ENCODE data around the gene BASP1.
"Not testable (repeated sequence)": the region's sequence is repeated elsewhere in the genome, so short reads cannot be mapped to it uniquely, and the experiment has no call there.

Gene BASP1

GRCh38 chr5:17257705-17258273, 40.4 kb downstream of the BASP1 start:
- DNase-seq: no peak

GRCh38 chr5:17258431-17258830, 41.0 kb downstream of the BASP1 start:
- peak; percentile 2 for DNase-seq

DNA sequence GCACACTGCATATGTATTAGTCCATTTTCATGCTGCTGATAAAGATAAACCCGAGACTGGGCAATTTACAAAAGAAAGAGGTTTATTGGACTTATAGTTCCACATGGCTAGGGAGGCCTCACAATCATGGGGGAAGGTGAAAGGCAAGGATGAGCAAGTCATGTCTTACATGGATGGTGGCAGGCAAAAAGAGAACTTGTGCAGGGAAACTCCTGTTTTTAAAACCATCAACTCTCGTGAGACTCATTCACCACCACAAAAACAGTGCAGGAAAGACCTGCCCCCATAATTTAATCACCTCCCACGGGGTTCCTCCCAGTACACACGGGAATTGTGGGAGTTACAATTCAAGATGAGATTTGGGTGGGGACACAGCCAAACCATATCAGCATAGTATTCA, 41.6 kb downstream of the BASP1 start:
- DNase-seq: not testable (repeated sequence)

GRCh38 chr5:17259630-17260257, 42.3 kb downstream of the BASP1 start:
- DNase-seq: no peak

DNA sequence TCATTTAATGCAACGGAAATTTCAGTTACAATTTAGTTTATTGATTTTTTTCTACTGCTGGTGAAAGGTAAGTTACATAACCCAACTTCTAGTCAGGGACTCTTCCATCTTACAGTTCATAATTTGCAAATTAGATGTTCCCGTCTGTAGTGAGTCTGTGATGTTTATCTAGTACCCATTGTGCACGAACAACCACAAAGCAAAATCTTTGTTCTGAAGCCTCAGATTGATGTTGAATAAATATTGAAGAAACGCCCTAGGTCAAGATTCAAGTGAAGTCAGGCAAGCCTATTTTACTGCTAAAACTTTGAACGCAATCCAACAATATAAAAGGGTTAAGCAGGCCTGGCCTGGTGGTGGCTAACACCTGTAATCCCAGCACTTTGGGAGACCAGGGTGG, 43.1 kb downstream of the BASP1 start:
- DNase-seq: no peak

DNA sequence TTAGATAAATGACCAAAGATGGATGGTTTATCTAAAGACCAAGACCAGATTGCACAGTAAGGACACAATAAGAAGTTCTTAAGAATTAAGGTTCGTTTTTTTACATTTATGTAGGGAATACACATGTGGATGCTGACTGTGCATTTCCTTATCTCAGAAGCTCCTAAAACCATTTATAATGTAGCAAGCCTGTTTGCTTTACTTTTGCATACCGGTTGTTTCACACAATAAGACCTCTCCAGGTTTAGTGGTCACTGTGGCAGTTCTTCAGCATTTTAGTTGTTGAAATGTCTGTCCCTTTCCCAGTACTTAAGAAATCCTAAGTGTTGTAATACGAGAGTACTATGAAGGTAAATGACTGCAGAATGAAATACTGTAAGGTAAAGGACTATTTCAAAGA, 43.6 kb downstream of the BASP1 start:
- DNase-seq: no peak

GRCh38 chr5:17265041-17265440, 47.6 kb downstream of the BASP1 start:
- no peak for DNase-seq

- DNase-seq: no peak
Observed at GRCh38 chr5:17267106-17267505, 49.7 kb downstream of the BASP1 start.

DNA sequence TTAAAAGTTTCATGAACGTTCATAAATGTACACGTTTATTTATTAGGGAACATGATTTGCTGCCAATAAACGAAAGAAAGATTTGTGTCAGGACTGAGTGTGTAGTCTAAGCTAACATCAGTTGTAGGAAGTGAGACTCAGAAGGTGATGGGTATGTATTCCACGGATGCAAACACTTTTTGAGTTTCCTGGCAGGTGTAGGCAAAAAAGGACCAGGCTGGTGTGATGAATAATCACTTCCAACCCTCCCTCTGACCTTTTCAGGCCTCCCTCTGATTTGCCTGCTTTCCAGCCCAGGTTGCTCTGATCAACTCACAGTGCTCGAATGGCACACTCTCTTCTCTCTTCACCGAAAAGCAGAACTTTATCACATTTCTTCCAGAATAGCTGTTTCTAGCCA, 51.8 kb downstream of the BASP1 start:
- DNase-seq: no peak

DNA sequence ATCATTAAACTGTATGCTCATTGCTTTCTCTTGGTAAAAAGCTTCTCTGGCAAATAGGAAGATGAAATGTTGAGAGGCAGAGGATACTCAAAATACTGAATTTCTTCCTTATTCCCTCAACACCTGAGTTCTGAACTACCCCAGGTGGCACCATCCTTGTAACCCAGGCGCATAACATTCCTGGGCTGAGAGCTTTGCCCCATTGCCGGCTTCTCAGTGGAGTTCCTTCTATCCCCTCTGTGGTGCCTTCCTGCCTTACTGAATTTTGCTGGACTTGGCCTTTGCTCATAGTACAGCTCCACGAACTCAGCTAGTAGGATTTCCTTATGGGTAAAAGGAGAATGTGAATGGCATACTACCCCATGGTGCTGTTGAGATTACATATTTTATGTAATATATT, 54.7 kb downstream of the BASP1 start:
- no peak for DNase-seq

DNA sequence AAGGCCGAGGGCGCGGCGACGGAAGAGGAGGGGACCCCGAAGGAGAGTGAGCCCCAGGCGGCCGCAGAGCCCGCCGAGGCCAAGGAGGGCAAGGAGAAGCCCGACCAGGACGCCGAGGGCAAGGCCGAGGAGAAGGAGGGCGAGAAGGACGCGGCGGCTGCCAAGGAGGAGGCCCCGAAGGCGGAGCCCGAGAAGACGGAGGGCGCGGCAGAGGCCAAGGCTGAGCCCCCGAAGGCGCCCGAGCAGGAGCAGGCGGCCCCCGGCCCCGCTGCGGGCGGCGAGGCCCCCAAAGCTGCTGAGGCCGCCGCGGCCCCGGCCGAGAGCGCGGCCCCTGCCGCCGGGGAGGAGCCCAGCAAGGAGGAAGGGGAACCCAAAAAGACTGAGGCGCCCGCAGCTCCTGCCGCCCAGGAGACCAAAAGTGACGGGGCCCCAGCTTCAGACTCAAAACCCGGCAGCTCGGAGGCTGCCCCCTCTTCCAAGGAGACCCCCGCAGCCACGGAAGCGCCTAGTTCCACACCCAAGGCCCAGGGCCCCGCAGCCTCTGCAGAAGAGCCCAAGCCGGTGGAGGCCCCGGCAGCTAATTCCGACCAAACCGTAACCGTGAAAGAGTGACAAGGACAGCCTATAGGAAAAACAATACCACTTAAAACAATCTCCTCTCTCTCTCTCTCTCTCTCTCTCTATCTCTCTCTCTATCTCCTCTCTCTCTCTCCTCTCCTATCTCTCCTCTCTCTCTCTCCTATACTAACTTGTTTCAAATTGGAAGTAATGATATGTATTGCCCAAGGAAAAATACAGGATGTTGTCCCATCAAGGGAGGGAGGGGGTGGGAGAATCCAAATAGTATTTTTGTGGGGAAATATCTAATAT, 58.1 kb downstream of the BASP1 start:
- no peak for DNase-seq

DNA sequence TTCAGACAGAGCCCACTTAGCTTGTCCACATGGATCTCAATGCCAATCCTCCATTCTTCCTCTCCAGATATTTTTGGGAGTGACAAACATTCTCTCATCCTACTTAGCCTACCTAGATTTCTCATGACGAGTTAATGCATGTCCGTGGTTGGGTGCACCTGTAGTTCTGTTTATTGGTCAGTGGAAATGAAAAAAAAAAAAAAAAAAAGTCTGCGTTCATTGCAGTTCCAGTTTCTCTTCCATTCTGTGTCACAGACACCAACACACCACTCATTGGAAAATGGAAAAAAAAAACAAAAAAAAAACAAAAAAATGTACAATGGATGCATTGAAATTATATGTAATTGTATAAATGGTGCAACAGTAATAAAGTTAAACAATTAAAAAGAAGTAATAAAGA, 59.0 kb downstream of the BASP1 start:
- DNase-seq: no peak

- no peak for DNase-seq
Observed at GRCh38 chr5:17277907-17278306, 60.5 kb downstream of the BASP1 start.

DNA sequence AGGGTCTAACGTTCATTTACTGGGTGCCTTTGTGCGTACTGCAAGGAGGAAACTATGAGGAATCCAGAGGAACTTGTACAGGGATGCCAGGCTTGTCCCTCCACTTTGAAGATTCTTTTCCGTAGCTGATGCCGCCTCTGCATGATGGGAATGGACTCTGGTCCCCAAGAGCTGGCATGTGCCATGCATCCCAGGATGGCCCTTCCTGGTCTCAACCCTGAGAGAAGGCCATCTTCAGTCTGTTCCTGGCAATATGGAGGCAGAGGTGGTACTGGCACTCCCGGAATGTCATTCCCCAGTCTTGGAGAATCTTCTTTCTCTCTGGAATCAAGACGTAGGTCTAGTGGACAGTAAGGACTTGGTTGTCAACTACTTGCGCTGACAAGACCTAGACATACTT, 61.5 kb downstream of the BASP1 start:
- DNase-seq: no peak

DNA sequence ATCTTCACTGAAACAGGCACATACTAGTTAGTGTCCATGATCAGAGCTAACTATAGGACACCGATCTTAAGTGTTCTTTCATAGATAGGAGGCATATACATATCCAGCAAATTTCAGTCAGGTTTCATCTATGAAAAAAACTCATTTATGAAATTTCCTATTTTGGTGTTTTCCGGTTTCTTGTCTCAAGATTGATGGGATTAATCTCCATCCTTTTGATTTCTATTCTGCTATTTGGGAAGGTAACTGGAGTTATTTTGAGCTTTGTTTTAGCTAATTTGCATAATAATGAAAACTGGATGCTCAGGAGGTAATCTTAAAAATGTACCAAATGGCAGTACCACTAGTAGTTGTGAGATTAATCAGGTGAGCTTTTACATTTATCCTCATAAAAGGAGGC, 62.1 kb downstream of the BASP1 start:
- DNase-seq: no peak

GRCh38 chr5:17282283-17283120, 65.1 kb downstream of the BASP1 start:
- no peak for DNase-seq

GRCh38 chr5:17283121-17283415, 65.6 kb downstream of the BASP1 start:
- DNase-seq: no peak

- DNase-seq: no peak
Observed at GRCh38 chr5:17287501-17288155, 70.2 kb downstream of the BASP1 start.

DNA sequence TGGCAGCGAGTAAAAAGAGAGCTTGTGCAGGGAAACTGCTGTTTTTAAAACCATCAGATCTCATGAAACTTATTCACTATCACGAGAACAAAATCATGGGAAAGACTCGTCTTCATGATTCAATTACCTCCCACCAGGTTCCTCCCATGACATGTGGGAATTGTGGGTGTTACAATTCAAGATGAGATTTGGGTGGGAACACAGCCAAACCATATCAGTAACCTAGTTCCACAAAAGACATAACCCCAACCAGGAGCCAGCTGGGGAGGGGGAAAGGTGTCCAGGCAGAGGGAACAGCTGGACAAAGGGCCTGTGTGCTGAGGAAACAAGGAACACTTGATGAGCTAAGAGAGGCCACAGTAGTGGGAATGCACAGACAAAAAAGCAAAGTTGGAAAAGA, 71.1 kb downstream of the BASP1 start:
- no peak for DNase-seq

DNA sequence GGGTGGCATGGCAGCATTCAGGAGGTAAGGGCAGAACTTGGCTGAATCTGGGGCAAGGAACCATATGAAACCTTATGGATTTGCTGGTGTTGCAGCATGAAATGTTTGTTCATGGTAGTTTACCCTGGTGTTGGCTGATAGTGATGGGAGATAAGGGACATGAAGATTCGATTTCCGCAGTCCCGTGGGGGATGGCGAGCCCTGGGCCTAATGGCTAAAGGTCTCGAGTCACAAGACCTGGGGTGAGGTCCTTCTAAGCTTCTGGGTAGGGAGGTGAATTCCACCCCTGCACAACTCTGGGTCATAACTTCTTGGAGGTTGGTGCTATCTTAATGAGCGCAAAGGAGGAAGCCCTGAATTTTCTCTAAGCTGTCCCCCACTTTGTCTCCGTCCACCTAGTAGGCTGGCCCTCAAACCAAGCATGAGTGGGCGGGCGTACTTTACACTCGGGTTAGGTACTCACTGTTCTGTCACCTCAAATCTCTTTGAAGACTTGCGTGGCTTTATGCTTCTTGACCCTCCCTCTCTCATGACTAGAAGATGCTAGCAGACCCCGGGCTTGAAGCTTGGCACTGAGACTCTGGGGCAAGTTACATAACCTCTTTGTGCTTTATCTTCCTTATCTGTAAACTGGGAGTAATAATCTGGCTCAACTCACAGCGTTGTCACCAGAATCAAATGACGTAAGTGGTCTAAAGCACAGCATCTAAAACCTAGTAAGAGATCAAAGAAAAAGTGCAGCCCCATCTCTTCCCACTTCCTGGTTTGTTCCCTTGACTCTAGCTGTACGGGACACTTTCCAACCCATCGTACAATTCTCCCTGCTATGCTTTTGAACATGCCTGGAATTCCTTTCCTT, 72.5 kb downstream of the BASP1 start:
- no peak for DNase-seq

GRCh38 chr5:17290540-17290974, 73.1 kb downstream of the BASP1 start:
- no peak for DNase-seq

GRCh38 chr5:17292434-17293015, 75.1 kb downstream of the BASP1 start:
- DNase-seq: no peak

All from kidney glomerular epithelial cell (primary cell).